Peyer's patch (tissue), 4 donors: ENCODE measurements around the gene L3MBTL3. TPM values are rescaled to one million over a fixed set of nuclear protein-coding genes. Genes with fewer than 3 reads are reported as not detected.
A peak's percentile ranks its signal among the peaks of the same experiment; 100 is the strongest.

Source experiments
- DNase-seq, 3 donors: peaks; one replicate each; pipeline ENCODE4 v3.0.0-alpha.2; 2017 to 2019
- H3K27ac ChIP-seq, 4 donors: fragments of 200-600 bp; sonication (generic); one replicate each; pipeline ENCODE4 v1.5.1; 2016 to 2019
- H3K27me3 ChIP-seq, 2 donors: fragments of 200-600 bp; sonication (generic); one replicate each; pipeline ENCODE4 v1.5.1; 2019
- H3K36me3 ChIP-seq, 3 donors: fragments of 200-600 bp; sonication (generic); one replicate each; pipeline ENCODE4 v1.5.1; 2016 to 2019
- H3K4me1 ChIP-seq, 4 donors: fragments of 200-600 bp; sonication (generic); one replicate each; pipeline ENCODE4 v1.5.1; 2016 to 2019
- H3K4me3 ChIP-seq, 4 donors: fragments of 200-600 bp; sonication (generic); 1 replicate in 3 of 4; 2 replicates in 1 of 4; pipeline ENCODE4 v1.5.1; 2016 to 2019; ENCODE audit warnings: mild to moderate bottlenecking in 1 of 4
- H3K9me3 ChIP-seq, 4 donors: fragments of 200-600 bp; sonication (generic); one replicate each; pipeline ENCODE4 v1.5.1; 2016 to 2019; ENCODE audit warnings: mild to moderate bottlenecking in 1 of 4
- POLR2A ChIP-seq, 2 donors: fragments of 450-650 bp; IDR thresholded peaks; one replicate each; pipeline ENCODE4 v1.5.1; 2017; ENCODE audit warnings: antibody characterized with exemption in 2 of 2, mild to moderate bottlenecking in 2 of 2, moderate library complexity in 2 of 2
- total RNA-seq, 4 donors: library from RNA; depleted of rRNA; stranded (reverse); fragments of >200 nt; gene quantifications; one replicate each; pipeline ENCODE4 v1.1.0, GENCODE V29; 2016
- TF ChIP-seq, protein P1 (sequence below), 6 experiments: fragments of 450-650 bp in 4 of 6; fragments of 200-600 bp in 2 of 6; sonication (generic) in 1 of 6; IDR thresholded peaks; one replicate each; pipeline ENCODE4 v1.5.1; 2017 to 2019; ENCODE audit warnings: antibody characterized with exemption in 6 of 6, mild to moderate bottlenecking in 3 of 6, moderate library complexity in 1 of 6

The L3MBTL3 gene
- total RNA-seq, 4 donors from 2014 or later, result 2.8 to 22.3 (median 7.5) TPM

DNA sequence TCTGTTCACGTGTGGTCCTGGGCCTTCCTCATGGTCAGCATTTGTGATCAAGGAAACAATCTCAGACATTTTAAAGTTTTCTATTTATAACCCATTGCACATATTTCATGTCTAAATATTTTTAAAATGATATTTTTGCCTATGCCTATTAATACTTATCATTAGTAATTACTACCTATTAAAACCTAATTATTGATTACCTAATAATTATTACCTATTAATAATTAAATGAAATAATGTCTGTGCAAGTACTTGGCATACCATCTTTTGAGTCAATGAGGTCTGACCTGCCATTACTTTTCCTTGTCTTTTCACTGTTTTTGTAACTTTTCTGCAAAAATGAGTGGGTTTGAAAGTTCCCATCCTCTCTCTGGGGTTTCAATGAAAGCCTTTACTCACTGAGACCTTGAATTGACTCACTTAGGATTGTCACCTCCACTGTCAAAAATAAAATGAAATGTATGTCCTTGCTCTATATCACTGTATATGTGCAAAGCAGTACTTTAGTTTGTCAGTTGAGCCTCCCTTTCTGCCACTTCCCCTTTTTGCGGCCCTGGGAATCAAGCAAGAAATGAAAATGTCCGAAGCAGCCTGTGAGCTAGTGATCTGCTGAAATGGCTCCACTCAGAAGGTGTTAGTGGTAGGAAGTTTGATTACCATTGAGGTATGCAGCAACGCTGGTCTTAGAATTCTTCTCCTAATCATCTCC lies 87.8 kb downstream of the L3MBTL3 start:
- Histone ChIP-seq H3K27me3 (no peaks in the 10 kb centered on the region), H3K9me3 (no peaks in the 10 kb centered on the region), H3K4me1 (no peaks in the 10 kb centered on the region), H3K27ac (no peak overlapping the region), H3K4me3 (no peak overlapping the region), H3K36me3 (no peaks in the 10 kb centered on the region)
- peak in 1 of 3 donors; percentile 33 for DNase-seq
- TF ChIP-seq, protein P1, sequence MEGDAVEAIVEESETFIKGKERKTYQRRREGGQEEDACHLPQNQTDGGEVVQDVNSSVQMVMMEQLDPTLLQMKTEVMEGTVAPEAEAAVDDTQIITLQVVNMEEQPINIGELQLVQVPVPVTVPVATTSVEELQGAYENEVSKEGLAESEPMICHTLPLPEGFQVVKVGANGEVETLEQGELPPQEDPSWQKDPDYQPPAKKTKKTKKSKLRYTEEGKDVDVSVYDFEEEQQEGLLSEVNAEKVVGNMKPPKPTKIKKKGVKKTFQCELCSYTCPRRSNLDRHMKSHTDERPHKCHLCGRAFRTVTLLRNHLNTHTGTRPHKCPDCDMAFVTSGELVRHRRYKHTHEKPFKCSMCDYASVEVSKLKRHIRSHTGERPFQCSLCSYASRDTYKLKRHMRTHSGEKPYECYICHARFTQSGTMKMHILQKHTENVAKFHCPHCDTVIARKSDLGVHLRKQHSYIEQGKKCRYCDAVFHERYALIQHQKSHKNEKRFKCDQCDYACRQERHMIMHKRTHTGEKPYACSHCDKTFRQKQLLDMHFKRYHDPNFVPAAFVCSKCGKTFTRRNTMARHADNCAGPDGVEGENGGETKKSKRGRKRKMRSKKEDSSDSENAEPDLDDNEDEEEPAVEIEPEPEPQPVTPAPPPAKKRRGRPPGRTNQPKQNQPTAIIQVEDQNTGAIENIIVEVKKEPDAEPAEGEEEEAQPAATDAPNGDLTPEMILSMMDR (IDR thresholded peaks at IDR 0.05), result no peak
- TF ChIP-seq POLR2A (IDR thresholded peaks at IDR 0.05), result no peak

DNA sequence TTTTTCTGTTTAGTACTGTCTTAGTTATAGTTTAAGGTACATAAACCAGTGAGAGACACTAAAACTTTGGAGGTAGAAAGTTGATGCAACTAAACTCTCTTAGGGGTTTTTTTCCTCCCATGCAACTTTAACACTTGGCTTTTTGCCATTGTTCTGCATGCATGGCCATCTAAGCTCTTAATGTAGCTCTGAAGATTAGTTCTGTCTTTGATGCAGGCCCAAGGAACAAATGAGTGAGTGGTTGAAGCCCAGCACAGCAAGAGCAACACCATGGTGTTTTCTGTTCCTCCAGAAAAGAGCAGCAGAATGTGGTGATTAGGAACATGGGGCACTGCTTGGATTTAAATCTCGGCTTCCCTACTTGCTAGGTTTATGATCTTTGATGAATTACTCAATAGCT lies 89.3 kb downstream of the L3MBTL3 start:
- Histone ChIP-seq H3K4me3 (no peak overlapping the region), H3K27ac (no peak overlapping the region), H3K4me1 (no peaks in the 10 kb centered on the region), H3K9me3 (no peaks in the 10 kb centered on the region), H3K36me3 (no peaks in the 10 kb centered on the region), H3K27me3 (no peaks in the 10 kb centered on the region)
- DNase-seq, result no peak
- no peak for TF ChIP-seq POLR2A (IDR thresholded peaks at IDR 0.05)
- TF ChIP-seq, protein P1 (IDR thresholded peaks at IDR 0.05), result no peak

DNA sequence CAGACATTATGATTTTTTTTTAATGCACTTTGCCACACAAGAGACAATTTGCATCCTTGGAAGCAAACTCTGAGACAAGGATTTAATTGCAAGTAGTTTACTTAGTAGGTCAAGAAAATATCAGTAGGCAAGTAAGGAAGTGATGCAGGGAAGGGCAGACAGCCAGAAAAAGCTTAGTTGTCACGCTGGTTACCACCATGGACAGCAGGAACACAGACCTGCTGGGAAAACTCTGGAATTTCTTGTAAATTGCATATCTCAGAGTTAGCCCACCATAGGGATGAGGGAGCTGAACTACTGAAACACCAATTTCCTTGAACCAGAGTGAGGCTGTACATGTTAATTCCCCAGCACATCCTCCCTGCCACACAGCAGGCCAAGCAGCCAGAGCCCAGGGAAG lies 92.7 kb downstream of the L3MBTL3 start:
- no peak overlapping the region for H3K27ac ChIP-seq
- TF ChIP-seq POLR2A (IDR thresholded peaks at IDR 0.05), result no peak
- TF ChIP-seq, protein P1 (IDR thresholded peaks at IDR 0.05), result no peak
- no peak overlapping the region for H3K4me3 ChIP-seq

DNA sequence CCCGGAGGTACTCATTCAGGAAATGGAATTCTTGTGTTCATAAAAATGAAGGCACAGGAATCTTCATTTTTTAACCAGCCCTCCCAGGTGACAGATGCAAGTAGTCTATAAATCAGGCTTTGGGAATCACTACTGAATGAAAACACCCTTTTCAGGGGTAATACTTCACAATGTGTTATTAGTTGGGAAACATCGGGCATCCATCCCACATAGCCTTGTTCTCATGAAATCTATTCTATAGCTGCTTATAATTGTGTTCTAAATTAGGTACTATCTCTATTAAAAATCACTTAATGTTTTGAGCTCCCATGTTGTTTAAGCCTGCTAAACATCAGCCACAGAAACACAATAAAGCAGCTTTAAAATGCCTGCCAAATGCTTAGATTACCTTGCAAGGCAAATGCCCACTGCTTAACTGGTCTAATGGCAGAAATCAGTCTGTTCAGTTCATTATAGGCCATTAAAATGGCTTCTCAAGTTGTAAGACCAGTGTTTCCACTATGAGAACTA lies 94.9 kb downstream of the L3MBTL3 start:
- Histone ChIP-seq H3K27me3 (no peaks in the 10 kb centered on the region), H3K9me3 (no peaks in the 10 kb centered on the region), H3K4me3 (no peak overlapping the region), H3K36me3 (no peaks in the 10 kb centered on the region), H3K4me1 (no peaks in the 10 kb centered on the region), H3K27ac (no peak overlapping the region)
- no peak for DNase-seq
- TF ChIP-seq, protein P1 (IDR thresholded peaks at IDR 0.05), result no peak

More for the DNA sequence above, 92.7 kb downstream of the L3MBTL3 start:
- Histone ChIP-seq H3K27me3 (no peaks in the 10 kb centered on the region), H3K36me3 (no peaks in the 10 kb centered on the region), H3K4me1 (no peaks in the 10 kb centered on the region), H3K9me3 (no peaks in the 10 kb centered on the region)
- DNase-seq, result no peak

DNA sequence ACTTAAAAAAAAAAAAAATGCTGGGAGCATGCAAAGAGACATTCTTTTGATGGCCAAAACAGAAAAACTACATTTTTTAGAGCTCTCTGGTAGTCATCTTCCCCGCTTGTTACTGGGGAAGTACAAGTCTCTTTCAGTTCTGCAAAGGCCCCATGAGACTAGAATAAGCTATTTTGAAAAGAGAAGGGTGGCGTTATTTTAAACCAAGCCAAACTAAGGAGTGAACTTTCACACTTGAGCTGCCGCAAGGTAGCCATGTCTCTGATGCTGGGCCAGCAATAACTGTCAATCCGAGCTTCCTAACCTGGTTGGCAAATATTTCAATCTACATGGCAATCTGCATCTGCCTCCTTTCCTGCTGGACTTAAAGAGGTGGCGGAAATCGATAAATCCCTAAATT lies 96.7 kb downstream of the L3MBTL3 start:
- no peak for TF ChIP-seq POLR2A (IDR thresholded peaks at IDR 0.05)
- TF ChIP-seq, protein P1 (IDR thresholded peaks at IDR 0.05), result no peak
- Histone ChIP-seq H3K4me3 (no peak overlapping the region), H3K27me3 (no peaks in the 10 kb centered on the region), H3K27ac (peak overlapping the region in 1 of 4 donors; percentile 33), H3K4me1 (no peaks in the 10 kb centered on the region), H3K36me3 (no peaks in the 10 kb centered on the region), H3K9me3 (no peaks in the 10 kb centered on the region)
- DNase-seq, result no peak
